Muscle of leg (tissue), 11 donors: Measurements from ENCODE around the gene C11orf65. TPM values are rescaled to one million over a fixed set of nuclear protein-coding genes. Genes with fewer than 3 reads are reported as not detected.

Experiments used
- DNase-seq: peaks from one replicate; pipeline ENCODE4 v3.0.0; 2013
- H3K27ac ChIP-seq: one replicate; pipeline ENCODE4 v1.5.1; 2013; ENCODE audit warnings: mild to moderate bottlenecking, low read length, control low read depth
- H3K27me3 ChIP-seq: one replicate; pipeline ENCODE4 v1.6.1; 2013; ENCODE audit warnings: low read length; ENCODE audit not compliant: control insufficient read depth, insufficient read depth
- H3K36me3 ChIP-seq: one replicate; pipeline ENCODE4 v1.6.1; 2013; ENCODE audit warnings: low read length; ENCODE audit not compliant: control insufficient read depth, insufficient read depth
- H3K4me1 ChIP-seq: one replicate; pipeline ENCODE4 v1.6.1; 2013; ENCODE audit warnings: low read length; ENCODE audit not compliant: control insufficient read depth, insufficient read depth
- H3K4me3 ChIP-seq: one replicate; pipeline ENCODE4 v1.5.1; 2013; ENCODE audit warnings: low read length, control low read depth
- H3K9me3 ChIP-seq: replicated peaks from 2 replicates; pipeline ENCODE4 v1.6.1; 2013; ENCODE audit warnings: low read depth, low read length; ENCODE audit not compliant: control insufficient read depth
- WGBS: methylation state at CpG from one replicate; pipeline ENCODE4 v1.1.5; 2013; ENCODE audit warnings: missing lambda C conversion rate; ENCODE audit not compliant: insufficient coverage; 5-methylcytosine and 5-hydroxymethylcytosine counted together
- polyA plus RNA-seq, 8 donors: library from polyadenylated mRNA; unstranded; fragments of 120-200 nt; gene quantifications; one replicate each; pipeline versions ENCODE4 v1.2.1 to v1.2.3, GENCODE V29; 2013; ENCODE audit warnings: inconsistent platforms in 1 of 8, low replicate concordance in 1 of 8; ENCODE audit not compliant: insufficient read length in 8 of 8, insufficient read depth in 1 of 8
- total RNA-seq: library from RNA; stranded (reverse); fragments of 120-200 nt; gene quantifications from one replicate; pipeline ENCODE4 v1.2.4, GENCODE V29; 2013

C11orf65 gene
- total and polyA plus RNA-seq, 9 donors, result 0.15 to 1.1 (median 0.65) TPM

DNA sequence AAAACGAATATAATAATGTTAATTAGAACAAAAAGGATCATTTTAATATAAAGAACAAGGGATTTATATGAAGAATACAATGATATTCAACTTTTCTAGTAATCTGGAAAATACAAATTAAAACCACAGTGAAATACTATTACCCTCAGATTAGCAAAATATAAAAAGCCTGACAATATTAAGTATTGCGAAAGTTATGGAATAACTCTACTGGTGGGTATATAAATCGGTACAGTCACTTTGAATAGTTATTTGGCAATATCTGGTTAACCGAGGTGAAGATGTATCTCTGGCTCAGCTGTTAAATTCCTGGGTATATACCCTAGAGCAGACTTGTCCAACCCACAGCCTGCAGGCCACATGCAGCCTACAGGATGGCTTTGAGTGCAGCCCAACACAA is 125.7 kb downstream of the C11orf65 start:
- Histone ChIP-seq H3K9me3 (no peaks in the 10 kb centered on the region), H3K36me3 (peaks cover 4% of the 10 kb centered on the region), H3K4me3 (no peak overlapping the region), H3K4me1 (no peaks in the 10 kb centered on the region), H3K27ac (no peak overlapping the region), H3K27me3 (no peaks in the 10 kb centered on the region)
- WGBS, result no CpG with 5 or more reads among the region's 4 CpGs
- no peak for DNase-seq

DNA sequence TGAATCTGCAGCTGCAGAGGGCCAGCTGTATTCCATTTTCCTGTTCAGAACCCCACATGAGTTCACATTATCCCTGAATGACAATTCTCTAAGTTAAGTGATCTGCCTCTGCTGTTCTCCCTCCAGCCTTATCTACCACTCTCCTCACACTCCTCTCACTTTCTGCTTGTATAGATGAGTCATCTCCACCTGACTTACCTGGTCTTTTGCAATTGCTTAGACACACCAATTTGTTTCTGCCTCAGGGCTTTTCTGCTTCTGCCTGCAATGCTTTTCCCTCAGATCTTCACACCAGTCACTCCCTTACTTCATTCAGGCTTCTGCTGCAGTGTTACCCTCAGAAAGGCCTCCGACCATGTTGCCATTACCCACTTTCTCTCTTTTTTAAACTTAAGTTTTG is 126.4 kb downstream of the C11orf65 start:
- DNase-seq, result no peak
- no peaks in the 10 kb centered on the region for H3K9me3 ChIP-seq
- H3K36me3 ChIP-seq, result peaks cover 6% of the 10 kb centered on the region
- no CpG with 5 or more reads among the region's 1 CpG for WGBS
- no peak overlapping the region for H3K27ac ChIP-seq
- H3K27me3 ChIP-seq, result no peaks in the 10 kb centered on the region
- no peaks in the 10 kb centered on the region for H3K4me1 ChIP-seq
- H3K4me3 ChIP-seq, result no peak overlapping the region

DNA sequence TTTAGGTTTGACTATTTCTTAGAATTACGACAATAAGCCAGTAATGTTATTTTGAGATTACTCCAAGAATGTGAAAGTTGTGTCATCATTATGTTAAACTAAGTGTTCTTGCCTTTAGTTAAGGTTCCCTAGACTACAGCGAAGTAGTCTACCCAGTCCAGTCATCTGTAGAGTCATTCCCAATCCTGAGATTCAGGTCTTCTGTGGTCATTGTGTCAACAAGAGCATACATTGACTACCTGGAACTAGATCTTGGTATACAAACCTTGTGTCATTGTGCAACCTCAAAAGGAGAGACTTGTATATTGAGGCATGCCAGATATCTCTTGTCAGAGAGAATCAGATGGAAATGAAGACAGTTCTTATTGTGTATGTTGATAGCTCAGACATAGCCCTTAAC is 128.6 kb downstream of the C11orf65 start:
- H3K9me3 ChIP-seq, result no peaks in the 10 kb centered on the region
- H3K4me1 ChIP-seq, result no peaks in the 10 kb centered on the region
- no peaks in the 10 kb centered on the region for H3K27me3 ChIP-seq
- DNase-seq, result no peak
- H3K27ac ChIP-seq, result no peak overlapping the region
- H3K4me3 ChIP-seq, result no peak overlapping the region
- WGBS, result no CpG with 5 or more reads among the region's 2 CpGs
- H3K36me3 ChIP-seq, result peaks cover 11% of the 10 kb centered on the region

DNA sequence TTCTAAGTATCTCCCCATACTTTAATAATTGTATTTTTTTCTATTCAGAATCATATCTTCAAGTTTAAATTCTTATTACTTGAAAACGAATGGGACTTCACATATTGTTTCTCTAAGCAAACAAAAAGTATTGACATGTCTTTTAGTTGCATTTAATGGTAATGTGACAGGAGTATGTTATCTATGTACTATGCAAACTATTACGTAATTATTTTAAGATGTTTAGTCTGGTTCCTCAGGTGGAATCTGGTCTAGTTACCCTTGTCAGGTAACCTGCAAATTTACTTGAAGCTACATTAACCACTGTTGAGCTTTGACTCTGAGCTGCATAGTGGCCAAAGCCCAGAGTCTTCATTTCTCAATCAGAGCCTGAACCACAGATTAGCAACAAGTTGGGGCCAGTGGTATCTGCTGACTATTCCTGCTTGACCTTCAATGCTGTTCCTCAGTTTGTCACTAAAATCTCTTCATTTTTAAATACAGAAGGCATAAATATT is 133.9 kb downstream of the C11orf65 start:
- H3K36me3 ChIP-seq, result peaks cover 22% of the 10 kb centered on the region

More for the DNA sequence above, 133.9 kb downstream of the C11orf65 start:
- no CpG with 5 or more reads among the region's 2 CpGs for WGBS
- no peaks in the 10 kb centered on the region for H3K27me3 ChIP-seq
- no peaks in the 10 kb centered on the region for H3K9me3 ChIP-seq
- H3K27ac ChIP-seq, result no peak overlapping the region
- no peak for DNase-seq
- H3K4me3 ChIP-seq, result no peak overlapping the region
- H3K4me1 ChIP-seq, result no peaks in the 10 kb centered on the region

Other genes starting within 250 kb of the C11orf65 start
- gene NPAT, start 244.9 kb downstream of the C11orf65 start, total RNA-seq, result 8.3 TPM
- gene NPAT, start 244.9 kb downstream of the C11orf65 start, polyA plus RNA-seq, result 1 to 10 TPM; 6.2 to 9.6 (median 8.0) TPM
- 53.8 TPM for gene ATM, start 244.5 kb downstream of the C11orf65 start, total RNA-seq
- 10 to 100 TPM; 27.8 to 52.7 (median 33.8) TPM for gene ATM, start 244.5 kb downstream of the C11orf65 start, polyA plus RNA-seq
- gene POGLUT3, start 30.9 kb upstream of the C11orf65 start, total RNA-seq, result 54.0 TPM
- 10 to 100 TPM; 41.2 to 81.2 (median 56.9) TPM for gene POGLUT3, start 30.9 kb upstream of the C11orf65 start, polyA plus RNA-seq
- 0.80 TPM for gene EXPH5, start 126.2 kb upstream of the C11orf65 start, total RNA-seq
- 1 to 10 TPM in 1 of 8 donors, under 1 TPM in 7; 0.15 to 1.4 (median 0.43) TPM for gene EXPH5, start 126.2 kb upstream of the C11orf65 start, polyA plus RNA-seq
- 19.7 TPM for gene DDX10, start 197.5 kb upstream of the C11orf65 start, total RNA-seq
- gene DDX10, start 197.5 kb upstream of the C11orf65 start, polyA plus RNA-seq, result 10 to 100 TPM; 21.3 to 33.1 (median 24.7) TPM